HG02885 (cell line): ENCODE measurements around the gene PITPNC1.
"Not testable (repeated sequence)": the region's sequence is repeated elsewhere in the genome, so short reads cannot be mapped to it uniquely, and the experiment has no call there.

ENCODE experiments used
- ATAC-seq: cut with Tn5 transposase; IDR thresholded peaks from one replicate; pipeline ENCODE4 v1.9.1; 2021; ENCODE audit warnings: mild to moderate bottlenecking; ENCODE audit not compliant: unreplicated experiment, poor library complexity

The PITPNC1 gene

GRCh38 chr17:67632141-67632540, 255.1 kb downstream of the PITPNC1 start:
- ATAC-seq = no peak

GRCh38 chr17:67633751-67634211, 256.7 kb downstream of the PITPNC1 start:
- ATAC-seq = no peak

GRCh38 chr17:67635681-67636080, 258.6 kb downstream of the PITPNC1 start:
- no peak for ATAC-seq

- ATAC-seq = no peak
Measured at GRCh38 chr17:67636312-67636711, 259.2 kb downstream of the PITPNC1 start.

- no peak for ATAC-seq
Measured at GRCh38 chr17:67636834-67637520, 259.9 kb downstream of the PITPNC1 start.

- no peak for ATAC-seq
Measured at GRCh38 chr17:67637901-67638641, 261.0 kb downstream of the PITPNC1 start.

GRCh38 chr17:67638871-67639270, 261.8 kb downstream of the PITPNC1 start:
- no peak for ATAC-seq

- ATAC-seq = no peak
Measured at GRCh38 chr17:67639555-67639954, 262.5 kb downstream of the PITPNC1 start.

- no peak for ATAC-seq
Measured at GRCh38 chr17:67639979-67640378, 262.9 kb downstream of the PITPNC1 start.

- no peak for ATAC-seq
Measured at GRCh38 chr17:67642488-67642887, 265.4 kb downstream of the PITPNC1 start.

GRCh38 chr17:67644061-67644460, 267.0 kb downstream of the PITPNC1 start:
- ATAC-seq = no peak

GRCh38 chr17:67645195-67645594, 268.1 kb downstream of the PITPNC1 start:
- ATAC-seq = not testable (repeated sequence)

GRCh38 chr17:67646472-67646871, 269.4 kb downstream of the PITPNC1 start:
- no peak for ATAC-seq

- peak; percentile 45 for ATAC-seq
Measured at GRCh38 chr17:67647482-67647881, 270.4 kb downstream of the PITPNC1 start.

GRCh38 chr17:67648032-67648905, 271.2 kb downstream of the PITPNC1 start:
- ATAC-seq = no peak

- ATAC-seq = not testable (repeated sequence)
Measured at GRCh38 chr17:67648906-67649295, 271.8 kb downstream of the PITPNC1 start.

GRCh38 chr17:67649891-67650290, 272.8 kb downstream of the PITPNC1 start:
- ATAC-seq = no peak

- ATAC-seq = not testable (repeated sequence)
Measured at GRCh38 chr17:67651218-67651579, 274.1 kb downstream of the PITPNC1 start.

GRCh38 chr17:67652433-67652832, 275.4 kb downstream of the PITPNC1 start:
- no peak for ATAC-seq

GRCh38 chr17:67655478-67656148, 278.5 kb downstream of the PITPNC1 start:
- peak; percentile 9 for ATAC-seq
